H1 (cell line): ENCODE measurements around the gene HERC4. TPM values are rescaled to one million over a fixed set of nuclear protein-coding genes. Genes with fewer than 3 reads are reported as not detected.

ENCODE experiments used
- CBX8 ChIP-seq: fragments of 300-800, 300-1000 bp; sonication (generic); IDR thresholded peaks from 2 replicates; pipeline ENCODE4 v1.7.1; 2016; ENCODE audit warnings: low read depth, low read length, borderline replicate concordance
- CREB1 ChIP-seq: IDR thresholded peaks from 2 replicates; pipeline ENCODE4 v1.6.1; 2012; ENCODE audit warnings: inconsistent platforms
- NANOG ChIP-seq: IDR thresholded peaks from 2 replicates; pipeline ENCODE4 v1.6.1; 2011; ENCODE audit warnings: low read length, low read depth, mild to moderate bottlenecking, inconsistent platforms; ENCODE audit not compliant: insufficient read depth, poor library complexity, severe bottlenecking
- SIX5 ChIP-seq: IDR thresholded peaks from 2 replicates; pipeline ENCODE4 v1.6.1; 2011; ENCODE audit warnings: mild to moderate bottlenecking, low read depth, low read length
- TAF7 ChIP-seq: optimal IDR thresholded peaks from 2 replicates; pipeline ENCODE3; 2011; ENCODE audit warnings: low read depth, mild to moderate bottlenecking, inconsistent platforms, low read length, moderate library complexity, borderline replicate concordance
- polyA plus RNA-seq, 7 experiments: library from polyadenylated mRNA; depleted of rRNA in 3 of 7; stranded (reverse) in 5 of 7; unstranded in 2 of 7; fragments of >200 nt in 5 of 7; fragments of 200-250 nt in 2 of 7; gene quantifications; 1 replicate in 5 of 7; 2 replicates in 1 of 7; 4 replicates in 1 of 7; pipeline versions ENCODE4 v1.2.1 to v1.2.3, GENCODE V29; 2011 to 2013; ENCODE audit warnings: missing spikeins in 2 of 7, mixed read lengths in 2 of 7
- total RNA-seq: library from RNA; stranded (reverse); fragmentation: NEBNext Ultra II Directional; extraction: Animal tissue kit (Norgen Biotek cat#: 25700); gene quantifications from 2 replicates; pipeline ENCODE4 v1.2.1, GENCODE V29; 2021

HERC4 gene
- total and polyA plus RNA-seq, 2 of the 8 experiments (the other 6 are each of a cell fraction or from before 2014, with no cell fraction given), result 7.5 to 44.0 TPM

DNA sequence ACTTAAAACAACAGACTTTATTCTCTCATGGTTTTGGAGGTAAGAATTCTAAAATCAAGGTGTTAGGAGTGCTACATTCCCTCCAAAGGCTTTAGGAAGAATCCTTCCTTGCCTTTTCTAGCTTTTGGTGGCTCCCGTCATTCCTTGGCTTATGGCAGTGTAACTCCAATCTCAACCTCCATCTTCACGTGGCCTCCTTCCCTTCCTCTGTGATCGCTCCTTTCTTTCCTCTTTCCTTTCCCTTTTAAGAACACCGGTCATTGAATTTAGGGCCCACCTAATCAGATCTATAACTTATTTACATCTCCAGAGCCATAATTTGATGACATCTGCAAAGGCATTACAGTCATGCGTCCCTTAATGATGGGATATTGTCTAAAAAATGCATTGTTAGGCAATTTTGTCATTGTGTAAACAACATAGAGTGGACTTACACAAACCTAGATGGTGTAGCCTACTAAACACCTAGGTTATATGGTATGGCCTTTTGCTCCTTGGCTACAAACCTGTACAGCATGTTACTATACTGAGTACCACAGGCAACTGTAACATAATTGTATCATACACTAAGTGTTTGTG lies 5.9 kb upstream of the HERC4 start (continued):
- TF ChIP-seq TAF7 (no peak), NANOG (no peak), CBX8 (no peak), SIX5 (no peak), CREB1 (no peak)
